WTC11 (cell line): ENCODE measurements around the gene DDX20.

ENCODE experiments used
- ATF1 ChIP-seq: sonication (generic); formaldehyde crosslinking; IDR thresholded peaks from 2 replicates; pipeline ENCODE4 v1.8.1; 2023; ENCODE audit warnings: mild to moderate bottlenecking, moderate library complexity, missing genetic modification reagents
- CTCF ChIP-seq: fragments of 200-600 bp; IDR thresholded peaks from 2 replicates; pipeline ENCODE4 v1.8.0; 2022; ENCODE audit warnings: antibody characterized with exemption
- ELF4 ChIP-seq: sonication (generic); formaldehyde crosslinking; IDR thresholded peaks from 2 replicates; pipeline ENCODE4 v1.8.1; 2022; ENCODE audit warnings: low read depth, mild to moderate bottlenecking, moderate library complexity, missing genetic modification reagents
- IRF2 ChIP-seq: sonication (generic); formaldehyde crosslinking; IDR thresholded peaks from 2 replicates; pipeline ENCODE4 v1.8.0; 2022; ENCODE audit warnings: low read depth, missing genetic modification reagents, borderline replicate concordance
- KAT7 ChIP-seq: sonication (generic); formaldehyde crosslinking; IDR thresholded peaks from 2 replicates; pipeline ENCODE4 v1.8.1; 2023; ENCODE audit warnings: missing genetic modification reagents, mild to moderate bottlenecking, borderline replicate concordance
- MLX ChIP-seq: sonication (generic); formaldehyde crosslinking; IDR thresholded peaks from 2 replicates; pipeline ENCODE4 v1.8.1; 2023; ENCODE audit warnings: mild to moderate bottlenecking, missing genetic modification reagents, moderate library complexity
- NFYB ChIP-seq: sonication (generic); formaldehyde crosslinking; conservative IDR thresholded peaks from 2 replicates; pipeline ENCODE4 v1.8.0; 2022; ENCODE audit warnings: low read depth, missing genetic modification reagents
- NR3C1 ChIP-seq: sonication (generic); formaldehyde crosslinking; conservative IDR thresholded peaks from 2 replicates; pipeline ENCODE4 v1.8.1; 2023; ENCODE audit warnings: low read depth, mild to moderate bottlenecking, missing genetic modification reagents
- PRDM15 ChIP-seq: sonication (generic); formaldehyde crosslinking; IDR thresholded peaks from 2 replicates; pipeline ENCODE4 v1.8.0; 2022; ENCODE audit warnings: missing genetic modification reagents
- RORB ChIP-seq: fragments of 250-450 bp; sonication (Bioruptor Pico); IDR thresholded peaks from 2 replicates; pipeline ENCODE4 v1.9.0; 2021; ENCODE audit warnings: mild to moderate bottlenecking
- ZNF232 ChIP-seq: sonication (generic); formaldehyde crosslinking; IDR thresholded peaks from 2 replicates; pipeline ENCODE4 v1.8.0; 2022; ENCODE audit warnings: mild to moderate bottlenecking, missing genetic modification reagents
- ZNF317 ChIP-seq: sonication (generic); formaldehyde crosslinking; IDR thresholded peaks from 2 replicates; pipeline ENCODE4 v1.8.1; 2023; ENCODE audit warnings: low read depth, mild to moderate bottlenecking, moderate library complexity, missing genetic modification reagents, borderline replicate concordance

GRCh38 chr1:111738436-111739193 is 17.1 kb upstream of the DDX20 start:
- 0 out of 2 replicates have a peak, but pooled peaks have one; percentile 9 for TF ChIP-seq ZNF317 (CRISPR knock-in tag)
- TF ChIP-seq CTCF = no peak
- no peak for TF ChIP-seq ATF1
- no peak for TF ChIP-seq RORB
- TF ChIP-seq KAT7 (CRISPR knock-in tag) = 0 out of 2 replicates have a peak, but pooled peaks have one; percentile 75
- TF ChIP-seq PRDM15 (CRISPR knock-in tag) = no peak
- TF ChIP-seq IRF2 (CRISPR knock-in tag) = no peak
- TF ChIP-seq MLX (CRISPR knock-in tag) = no peak
- no peak for TF ChIP-seq ELF4
- no peak for TF ChIP-seq NFYB (CRISPR knock-in tag)
- TF ChIP-seq ZNF232 (CRISPR knock-in tag) = no peak
- no peak for TF ChIP-seq NR3C1 (CRISPR knock-in tag)
